Activated T-helper 9 cell treated with anti-CD3 and anti-CD28 coated beads, Interleukin-2, amount 50 U/mL, for 16 hours (primary cell): Measurements from ENCODE around the gene HEPN1.

Experiments used
- DNase-seq: peaks from one replicate; pipeline ENCODE4 v3.0.0-alpha.2; 2020; ENCODE audit warnings: low read depth

Gene HEPN1

DNA sequence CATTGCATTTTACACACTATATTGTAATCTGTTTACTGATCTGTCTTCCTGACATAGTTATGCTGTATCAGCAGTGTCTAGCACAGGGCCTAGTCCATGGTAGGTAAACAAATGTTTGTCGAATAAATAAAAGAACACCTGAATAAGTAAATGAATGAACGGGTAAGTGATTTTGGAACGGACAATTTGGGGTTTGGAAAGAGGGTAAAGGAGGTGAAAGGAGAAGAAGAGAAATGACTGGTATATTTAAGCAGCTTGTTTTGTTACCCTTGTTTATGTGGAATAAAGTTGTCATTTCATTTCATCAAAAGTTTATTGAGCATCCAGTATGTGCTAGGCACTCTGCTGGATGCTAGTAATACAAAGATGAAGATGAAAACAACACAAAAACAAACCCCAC is at the start of gene HEPN1:
Gene HEPN1, plus strand, starts transcription at position 301 of the 400 bp plus-strand sequence.
- no peak for DNase-seq

DNA sequence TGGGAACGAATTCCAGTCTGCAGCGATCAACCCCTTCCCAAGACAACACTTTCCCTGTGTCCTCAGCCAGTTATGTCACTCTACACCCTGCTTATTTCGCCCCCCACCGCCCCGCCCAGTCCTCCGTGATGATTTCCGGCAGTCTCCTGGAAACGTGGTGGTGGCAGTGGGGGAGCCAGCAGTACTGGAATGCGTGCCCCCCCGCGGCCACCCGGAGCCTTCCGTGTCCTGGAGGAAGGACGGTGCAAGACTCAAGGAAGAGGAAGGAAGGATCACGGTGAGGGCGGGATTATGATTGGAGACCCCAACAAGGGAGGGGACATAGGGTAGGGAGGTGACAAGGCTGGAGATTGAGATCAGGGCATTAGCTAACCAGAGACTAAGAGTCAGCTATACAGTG is 49.7 kb upstream of the HEPN1 start:
- no peak for DNase-seq

DNA sequence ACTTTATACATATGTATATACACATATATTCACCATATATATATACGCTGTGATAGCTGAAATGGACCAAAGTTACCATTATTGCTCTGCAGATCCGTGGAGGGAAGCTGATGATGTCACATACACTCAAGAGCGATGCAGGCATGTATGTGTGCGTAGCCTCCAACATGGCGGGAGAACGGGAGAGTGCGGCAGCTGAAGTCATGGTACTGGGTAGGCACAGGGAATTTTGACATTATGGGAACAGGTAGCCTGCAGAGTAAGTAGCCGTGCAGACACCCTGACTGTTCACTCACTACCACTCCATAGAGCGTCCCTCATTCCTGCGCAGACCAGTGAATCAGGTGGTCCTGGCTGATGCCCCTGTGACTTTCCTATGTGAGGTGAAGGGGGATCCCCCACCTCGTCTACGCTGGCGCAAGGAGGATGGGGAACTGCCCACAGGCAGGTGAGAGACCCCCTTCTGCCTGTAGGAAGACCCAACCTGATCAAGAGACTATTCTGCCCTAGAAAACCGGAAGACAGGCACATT is 49.1 kb upstream of the HEPN1 start:
- no peak for DNase-seq

GRCh38 chr11:124870430-124870829 is 48.6 kb upstream of the HEPN1 start:
- DNase-seq, result no peak

DNA sequence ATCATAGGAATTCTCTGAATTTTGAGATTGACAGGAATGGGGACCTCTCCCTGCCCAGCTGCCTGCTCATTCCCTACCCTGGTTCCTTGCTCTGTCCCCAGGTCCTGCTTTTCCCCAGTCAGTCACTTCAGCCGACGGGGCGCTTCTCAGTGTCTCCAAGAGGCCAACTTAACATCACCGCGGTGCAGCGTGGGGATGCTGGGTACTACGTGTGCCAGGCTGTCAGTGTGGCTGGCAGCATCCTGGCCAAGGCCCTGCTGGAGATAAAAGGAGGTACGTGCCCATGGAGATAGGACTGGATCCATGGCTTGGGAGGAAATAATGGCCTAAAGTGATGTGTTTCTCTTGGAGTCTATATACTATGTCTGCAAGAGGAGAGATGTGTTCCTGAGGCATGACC is 46.8 kb upstream of the HEPN1 start:
- no peak for DNase-seq

GRCh38 chr11:124872741-124873140 is 46.3 kb upstream of the HEPN1 start:
- DNase-seq, result no peak

GRCh38 chr11:124873951-124874350 is 45.1 kb upstream of the HEPN1 start:
- no peak for DNase-seq

DNA sequence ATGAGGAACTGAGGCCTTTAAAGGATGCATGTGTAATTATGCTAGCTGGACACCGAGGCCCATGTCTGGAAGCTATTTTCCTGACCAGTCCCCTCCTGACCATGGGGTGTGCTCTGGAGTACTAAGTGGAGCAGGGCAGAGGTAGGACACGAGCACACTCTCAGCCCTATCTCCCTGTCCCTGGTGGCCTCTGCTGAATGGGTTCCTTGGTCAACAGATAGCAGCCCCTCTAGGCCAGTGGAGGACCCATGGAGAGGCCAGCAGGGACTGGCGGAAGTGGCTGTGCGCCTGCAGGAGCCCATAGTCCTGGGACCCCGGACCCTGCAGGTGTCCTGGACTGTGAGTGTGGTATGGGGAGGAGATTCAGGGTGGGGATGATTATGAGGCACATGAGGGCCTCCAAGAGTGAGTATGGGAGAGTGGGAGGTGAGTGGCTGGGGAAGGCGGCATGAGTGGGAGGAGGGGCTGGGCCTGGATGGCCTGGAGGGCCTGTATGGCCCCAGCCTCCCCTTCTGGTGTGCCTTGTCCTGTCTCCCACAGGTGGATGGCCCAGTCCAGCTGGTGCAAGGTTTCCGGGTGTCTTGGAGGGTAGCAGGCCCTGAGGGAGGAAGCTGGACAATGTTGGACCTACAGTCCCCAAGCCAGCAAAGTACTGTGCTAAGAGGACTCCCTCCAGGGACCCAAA is 44.3 kb upstream of the HEPN1 start:
- DNase-seq, result no peak

DNA sequence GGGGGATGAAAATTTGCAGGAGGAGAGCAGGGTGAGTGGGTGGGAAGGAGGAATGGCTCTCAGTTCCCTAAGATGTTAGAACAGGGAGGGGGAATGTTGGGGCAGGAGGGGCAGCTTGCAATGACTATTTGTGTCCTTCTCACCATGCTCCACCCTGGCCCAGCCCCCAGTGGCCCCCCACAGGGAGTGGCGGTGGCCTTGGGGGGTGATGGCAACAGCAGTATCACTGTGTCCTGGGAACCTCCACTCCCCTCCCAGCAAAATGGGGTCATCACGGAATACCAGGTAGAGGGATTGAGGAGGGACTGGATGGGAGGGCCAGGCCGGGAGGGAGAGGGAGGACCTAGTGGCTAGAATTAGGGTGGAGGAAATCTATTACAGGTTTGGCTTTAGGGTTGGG is 43.6 kb upstream of the HEPN1 start:
- no peak for DNase-seq

DNA sequence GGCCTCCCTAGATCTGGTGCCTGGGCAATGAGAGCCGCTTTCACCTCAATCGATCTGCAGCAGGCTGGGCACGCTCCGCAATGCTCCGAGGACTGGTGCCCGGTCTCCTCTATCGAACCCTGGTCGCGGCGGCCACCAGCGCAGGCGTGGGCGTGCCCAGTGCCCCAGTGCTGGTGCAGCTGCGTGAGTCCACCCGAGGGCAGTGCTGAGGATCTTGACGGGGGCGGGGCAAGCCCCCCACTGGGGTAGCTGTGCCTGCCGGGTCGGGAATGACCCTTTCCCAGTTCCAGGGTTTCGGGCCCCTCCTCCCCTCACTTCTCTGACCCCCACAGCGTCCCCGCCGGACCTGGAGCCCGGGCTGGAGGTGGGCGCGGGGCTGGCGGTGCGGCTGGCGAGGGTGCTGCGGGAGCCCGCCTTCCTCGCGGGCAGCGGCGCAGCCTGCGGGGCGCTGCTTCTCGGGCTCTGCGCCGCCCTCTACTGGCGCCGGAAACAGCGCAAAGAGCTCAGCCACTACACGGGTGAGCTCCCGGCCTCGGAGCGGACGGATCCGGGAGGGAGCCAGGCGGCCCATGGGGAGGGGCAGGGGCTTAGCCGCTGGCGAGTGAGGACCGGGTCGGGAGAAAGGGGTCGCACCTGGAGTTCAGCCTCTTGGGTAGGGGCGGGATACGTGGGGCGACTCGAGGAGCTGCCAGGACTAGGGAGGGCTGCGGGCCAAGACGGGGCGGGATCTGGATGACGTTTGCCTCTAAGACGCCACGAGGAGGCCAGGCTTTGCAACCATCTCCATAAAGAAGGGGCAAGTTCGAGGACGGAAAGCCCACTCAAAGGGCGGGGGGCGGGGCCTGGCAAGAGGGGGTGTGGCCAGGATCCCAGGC is 42.9 kb upstream of the HEPN1 start:
- peak; percentile 63 for DNase-seq

GRCh38 chr11:124876818-124877630 is 42.0 kb upstream of the HEPN1 start:
- DNase-seq, result no peak

GRCh38 chr11:124877631-124877909 is 41.5 kb upstream of the HEPN1 start:
- no peak for DNase-seq

DNA sequence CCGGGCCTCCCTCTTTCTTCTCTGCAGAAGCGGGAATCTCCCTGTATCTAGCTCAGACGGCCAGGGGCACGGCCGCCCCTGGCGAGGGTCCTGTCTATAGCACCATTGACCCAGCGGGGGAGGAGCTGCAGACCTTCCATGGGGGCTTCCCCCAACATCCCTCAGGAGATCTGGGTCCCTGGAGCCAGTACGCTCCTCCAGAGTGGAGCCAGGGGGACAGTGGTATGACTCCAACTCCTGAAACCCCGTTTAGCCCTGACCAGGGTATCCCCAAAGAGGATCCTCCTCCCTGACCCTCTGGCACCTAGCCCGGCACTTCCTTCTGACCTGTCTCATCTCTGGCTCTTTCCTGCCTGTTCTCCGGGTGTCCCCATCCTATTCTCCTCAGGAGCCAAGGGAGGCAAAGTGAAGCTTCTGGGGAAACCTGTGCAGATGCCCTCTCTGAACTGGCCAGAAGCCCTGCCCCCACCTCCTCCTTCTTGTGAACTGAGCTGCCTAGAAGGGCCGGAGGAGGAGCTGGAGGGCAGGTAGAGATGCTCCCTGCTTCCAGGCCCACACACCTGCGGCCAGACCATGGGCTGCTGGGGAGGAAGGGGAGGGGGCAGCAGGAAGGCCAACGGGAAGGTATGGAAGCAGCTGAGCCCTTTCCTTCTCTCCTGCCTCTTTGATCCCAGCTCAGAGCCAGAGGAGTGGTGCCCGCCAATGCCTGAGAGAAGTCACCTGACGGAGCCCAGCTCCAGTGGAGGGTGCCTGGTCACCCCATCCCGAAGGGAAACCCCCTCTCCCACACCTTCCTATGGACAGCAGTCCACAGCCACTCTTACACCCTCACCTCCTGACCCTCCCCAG is 40.9 kb upstream of the HEPN1 start:
- no peak for DNase-seq

DNA sequence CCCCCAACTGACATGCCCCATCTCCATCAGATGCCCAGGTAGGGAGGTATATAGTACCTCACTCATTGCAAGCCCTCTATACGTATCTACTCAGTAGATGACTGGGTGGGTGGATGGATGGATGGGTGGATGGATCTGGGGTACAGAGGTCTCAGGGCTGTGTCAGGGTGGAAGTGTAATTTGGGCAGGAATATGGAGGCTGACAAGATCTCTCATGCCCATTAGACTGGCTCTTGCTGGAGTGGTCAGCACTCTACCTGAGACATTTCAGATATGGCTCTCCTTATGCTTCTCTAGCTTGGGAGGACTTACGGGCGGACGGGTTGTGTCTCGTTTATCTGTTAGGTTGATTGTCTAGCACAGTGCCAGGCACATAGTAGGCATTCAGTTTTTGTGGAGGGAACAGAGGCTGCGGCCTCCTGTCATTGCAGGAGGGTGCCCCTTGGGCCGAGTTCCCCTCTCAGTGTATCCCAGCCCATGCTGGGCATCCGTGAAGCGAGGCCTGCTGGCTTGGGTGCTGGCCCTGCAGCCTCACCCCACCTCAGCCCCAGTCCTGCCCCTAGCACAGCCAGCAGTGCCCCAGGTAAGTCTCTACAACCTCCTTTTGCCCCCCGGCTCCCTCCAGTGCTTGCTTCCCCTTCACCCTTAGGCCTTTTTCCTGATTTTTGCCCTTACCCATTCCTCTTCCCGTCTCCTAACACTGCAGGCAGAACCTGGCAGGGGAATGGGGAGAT is 40.1 kb upstream of the HEPN1 start:
- no peak for DNase-seq

DNA sequence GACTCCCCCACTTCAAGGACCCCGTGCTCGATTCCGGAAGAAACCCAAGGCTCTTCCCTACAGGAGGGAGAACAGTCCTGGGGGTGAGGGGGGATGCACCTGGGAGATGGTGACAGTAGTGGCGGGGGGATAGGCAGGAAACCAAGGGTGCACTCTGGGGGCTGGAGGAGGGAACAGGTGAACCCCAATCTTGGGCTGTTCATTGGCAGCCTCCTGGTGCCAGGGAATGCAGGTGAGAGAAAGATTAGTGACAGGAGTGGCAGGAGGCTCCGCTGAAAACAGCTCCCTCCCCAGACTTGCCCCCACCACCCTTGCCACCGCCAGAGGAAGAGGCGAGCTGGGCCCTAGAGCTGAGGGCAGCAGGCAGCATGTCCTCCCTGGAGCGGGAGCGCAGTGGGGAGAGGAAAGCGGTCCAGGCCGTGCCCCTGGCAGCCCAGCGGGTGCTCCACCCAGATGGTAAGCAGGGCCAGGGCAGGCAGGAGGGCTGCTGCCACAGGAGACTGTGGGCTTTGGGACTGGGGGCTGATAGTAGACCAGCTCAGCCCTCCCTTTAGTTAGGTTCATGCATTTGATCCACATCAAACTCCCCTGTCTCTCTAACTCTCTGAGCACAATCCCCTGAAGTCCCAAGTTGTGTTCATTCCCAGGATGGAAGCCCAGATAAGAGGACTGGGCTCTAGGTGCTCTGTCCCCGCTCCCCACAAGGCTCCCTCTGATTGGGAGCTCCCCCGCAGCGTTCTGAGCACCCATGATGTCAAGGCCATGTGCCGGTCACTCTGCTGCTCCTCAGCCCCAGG is 39.4 kb upstream of the HEPN1 start:
- DNase-seq, result no peak

GRCh38 chr11:124880290-124880611 is 38.8 kb upstream of the HEPN1 start:
- DNase-seq, result no peak

- no peak for DNase-seq
Measured at GRCh38 chr11:124880958-124881357, 38.1 kb upstream of the HEPN1 start.

DNA sequence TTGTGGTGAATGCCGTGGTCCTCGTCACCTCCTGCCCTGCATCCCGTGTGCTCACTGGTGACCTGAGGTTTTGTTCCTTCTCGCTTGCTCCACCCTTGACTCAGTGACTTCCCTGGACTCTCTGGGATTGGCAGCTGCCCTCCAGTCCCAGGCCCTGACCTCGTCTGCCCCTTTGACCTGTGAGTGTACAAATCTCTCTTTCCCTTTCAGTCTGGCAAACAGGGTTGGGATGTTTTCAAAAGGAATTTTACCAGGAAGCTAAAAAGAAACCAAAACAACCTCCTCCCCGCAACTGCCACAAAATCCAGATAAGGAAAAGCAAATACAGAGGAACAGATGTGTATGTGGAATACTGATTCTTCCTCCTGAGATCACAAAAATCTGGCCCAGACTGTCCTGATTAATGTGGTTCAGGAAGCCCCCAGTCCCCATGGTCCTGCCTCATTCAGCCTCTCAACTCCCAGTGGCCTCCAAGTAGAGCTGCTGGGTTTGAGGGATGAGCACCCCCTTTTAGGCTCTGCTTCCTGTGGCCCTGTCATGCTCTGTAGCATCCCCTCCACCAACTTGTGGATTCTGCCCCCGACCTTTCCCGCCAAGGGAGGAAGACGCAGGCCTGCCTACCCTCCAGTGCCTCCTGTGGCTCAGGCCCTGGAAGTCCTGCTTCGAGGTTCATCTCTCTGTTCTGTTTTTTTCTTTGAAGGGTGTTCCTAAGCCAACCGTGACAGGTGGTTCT is 36.5 kb upstream of the HEPN1 start:
- DNase-seq, result no peak

GRCh38 chr11:124884340-124884739 is 34.7 kb upstream of the HEPN1 start:
- no peak for DNase-seq
